ENCODE results near the gene ERP44.

Gene ERP44

GRCh38 chr9:99953861-99954507 is 144.8 kb downstream of the ERP44 start:
- TF ChIP-seq GATA3 (IDR thresholded peaks at IDR 0.05; ENCODE audit: low read depth, low read length) (no peak), GATA2 (IDR thresholded peaks at IDR 0.05; ENCODE audit: low read depth, low read length) (no peak)

DNA sequence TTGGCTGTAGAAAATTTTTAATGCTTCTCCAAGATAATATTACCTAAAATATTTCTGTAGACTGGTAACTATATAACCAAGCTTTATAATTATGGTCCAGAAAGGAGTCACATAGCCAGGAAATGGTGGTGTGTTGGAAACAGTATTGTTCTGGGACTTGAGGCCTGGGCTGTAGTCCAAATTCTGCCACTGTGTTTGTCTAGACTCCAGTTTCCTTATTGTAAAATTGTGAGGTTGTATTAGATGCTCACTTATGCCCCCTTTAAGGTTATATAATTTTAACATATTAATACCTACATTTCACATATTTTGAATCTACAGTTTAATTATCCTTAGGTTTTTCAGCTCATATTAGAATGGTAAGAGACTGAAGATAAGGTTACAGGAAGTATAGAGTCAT is 149.9 kb downstream of the ERP44 start:
- TF ChIP-seq GATA2 (IDR thresholded peaks at IDR 0.05; ENCODE audit: low read depth, low read length) (no peak), GATA3 (IDR thresholded peaks at IDR 0.05; ENCODE audit: low read depth, low read length) (no peak)

DNA sequence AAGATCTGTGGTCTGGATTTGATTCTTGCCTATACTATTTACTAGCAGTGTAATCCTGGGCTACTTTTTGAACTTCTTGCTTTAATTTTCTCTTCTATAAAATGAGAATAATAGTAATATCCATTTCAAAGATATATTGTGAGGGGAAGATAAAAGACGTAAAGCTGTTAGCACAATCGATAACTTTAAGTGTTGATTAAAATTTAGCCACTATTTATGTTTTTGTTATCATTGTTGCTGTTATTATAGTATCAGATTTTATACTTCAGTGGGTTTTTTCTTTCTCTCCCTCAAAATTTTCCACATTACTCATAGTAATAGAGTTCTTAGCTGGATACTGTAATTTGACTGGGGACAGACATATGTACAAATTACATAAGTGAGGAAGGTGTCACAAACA is 150.3 kb downstream of the ERP44 start:
- TF ChIP-seq GATA2 (IDR thresholded peaks at IDR 0.05; ENCODE audit: low read depth, low read length) (no peak), GATA3 (IDR thresholded peaks at IDR 0.05; ENCODE audit: low read depth, low read length) (no peak)

DNA sequence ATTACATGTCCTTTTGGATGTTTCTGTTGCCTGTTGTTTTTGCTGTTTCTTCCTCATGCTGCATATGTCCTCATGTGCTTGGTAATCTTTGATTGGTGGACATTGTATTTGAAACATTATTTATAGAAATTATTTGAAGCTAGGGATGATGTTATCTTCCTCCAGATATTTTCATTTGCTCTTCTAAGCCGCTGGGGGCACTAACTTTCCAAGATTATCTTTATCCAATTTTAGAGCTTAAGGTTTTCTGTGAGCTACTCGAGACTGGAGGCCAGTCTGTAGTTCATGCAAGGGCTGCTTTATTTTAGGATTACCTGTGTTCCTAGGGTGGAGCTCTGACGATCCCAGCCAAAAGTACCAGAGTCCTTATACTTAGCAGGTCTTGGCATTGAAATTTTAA is 151.4 kb downstream of the ERP44 start:
- TF ChIP-seq GATA2 (IDR thresholded peaks at IDR 0.05; ENCODE audit: low read depth, low read length), result no peak
- no peak for TF ChIP-seq GATA3 (IDR thresholded peaks at IDR 0.05; ENCODE audit: low read depth, low read length)

GRCh38 chr9:99936947-99937587 is 161.7 kb downstream of the ERP44 start:
- TF ChIP-seq GATA3 (IDR thresholded peaks at IDR 0.05; ENCODE audit: low read depth, low read length), result no peak

DNA sequence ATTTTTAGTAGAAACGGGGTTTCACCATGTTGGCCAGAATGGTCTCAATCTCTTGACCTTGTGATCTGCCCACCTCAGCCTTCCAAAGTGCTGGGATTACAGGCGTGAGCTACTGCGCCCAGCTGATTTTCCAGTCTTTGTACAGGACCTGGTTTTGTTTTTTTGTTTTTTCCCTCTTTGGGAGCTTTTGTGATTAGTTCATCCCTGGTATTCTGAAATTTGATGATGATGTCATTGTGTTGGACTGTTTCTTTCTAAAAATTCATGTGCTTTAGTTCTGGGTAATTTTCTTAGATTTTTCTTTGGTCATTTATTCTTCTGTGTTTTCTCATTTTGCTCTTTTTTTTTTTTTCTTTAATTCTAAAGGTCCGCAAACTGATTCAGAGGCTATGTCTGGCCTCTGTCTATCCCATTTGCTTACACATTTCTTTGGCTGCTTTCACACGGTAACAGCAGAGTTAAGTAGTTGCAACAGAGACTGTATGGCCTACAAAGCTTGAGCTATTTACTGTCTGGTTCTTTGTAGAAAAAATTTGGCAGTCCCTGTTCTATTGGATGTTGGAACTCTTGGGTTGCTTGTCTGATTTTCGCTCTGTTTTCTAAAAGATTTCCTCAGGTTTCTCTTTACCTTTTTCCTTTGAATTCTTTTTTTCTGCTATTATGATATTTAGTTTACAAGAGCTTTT is 167.5 kb downstream of the ERP44 start:
- TF ChIP-seq GATA3 (IDR thresholded peaks at IDR 0.05; ENCODE audit: low read depth, low read length), result no peak
- TF ChIP-seq GATA2 (IDR thresholded peaks at IDR 0.05; ENCODE audit: low read depth, low read length), result no peak

GRCh38 chr9:99929652-99930051 is 169.1 kb downstream of the ERP44 start:
- TF ChIP-seq GATA3 (IDR thresholded peaks at IDR 0.05; ENCODE audit: low read depth, low read length) (no peak), GATA2 (IDR thresholded peaks at IDR 0.05; ENCODE audit: low read depth, low read length) (no peak)
